Left hindlimb (tissue), 1 donor: Measurements from ENCODE around the gene PDGFA.
A peak's percentile ranks its signal among the peaks of the same experiment; 100 is the strongest.

Experiments
- DNase-seq: peaks from one replicate; pipeline ENCODE4 v3.0.0-alpha.2; 2018

The PDGFA gene

DNA sequence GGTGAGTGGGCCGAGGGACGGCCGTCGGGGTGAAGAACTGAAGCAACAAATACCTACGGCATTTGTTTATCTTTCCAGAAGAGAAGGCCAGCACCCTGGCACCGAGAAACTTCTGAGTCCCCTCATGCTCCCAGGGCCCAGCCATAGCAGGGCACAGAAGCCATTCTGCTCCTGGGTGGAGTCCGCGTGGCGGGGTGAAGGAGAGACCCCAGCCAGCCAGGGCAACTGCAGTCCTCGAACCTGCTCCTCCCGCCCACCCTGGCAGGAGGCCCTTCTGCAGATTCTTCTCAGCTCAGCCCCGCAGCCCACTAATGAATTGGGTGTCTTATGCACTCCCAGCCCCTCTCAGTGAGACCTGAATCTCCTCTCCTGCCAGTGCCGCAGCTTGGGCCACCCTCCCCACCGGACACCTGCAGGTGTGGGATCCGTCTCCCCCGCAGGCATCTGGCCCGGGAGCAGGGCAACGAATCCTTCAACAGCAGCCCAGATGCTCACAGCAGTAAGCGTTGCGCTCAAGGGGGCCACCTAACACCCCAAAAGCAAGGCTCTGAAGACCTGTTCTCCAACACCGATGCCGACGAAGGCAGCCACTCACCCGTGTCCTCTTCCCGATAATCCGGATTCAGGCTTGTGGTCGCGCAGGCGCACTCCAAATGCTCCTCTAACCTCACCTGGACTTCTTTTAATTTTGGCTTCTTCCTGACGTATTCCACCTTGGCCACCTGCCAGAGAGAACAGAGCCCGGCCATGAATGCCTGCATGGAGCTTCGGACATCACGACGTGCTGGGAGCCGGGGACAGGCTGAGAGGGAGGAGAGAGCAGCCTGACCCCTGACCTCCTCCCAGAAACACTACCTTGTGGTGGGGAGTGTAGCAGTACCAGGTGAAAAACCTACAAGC, 18.9 kb downstream of the PDGFA start:
- DNase-seq, result no peak

DNA sequence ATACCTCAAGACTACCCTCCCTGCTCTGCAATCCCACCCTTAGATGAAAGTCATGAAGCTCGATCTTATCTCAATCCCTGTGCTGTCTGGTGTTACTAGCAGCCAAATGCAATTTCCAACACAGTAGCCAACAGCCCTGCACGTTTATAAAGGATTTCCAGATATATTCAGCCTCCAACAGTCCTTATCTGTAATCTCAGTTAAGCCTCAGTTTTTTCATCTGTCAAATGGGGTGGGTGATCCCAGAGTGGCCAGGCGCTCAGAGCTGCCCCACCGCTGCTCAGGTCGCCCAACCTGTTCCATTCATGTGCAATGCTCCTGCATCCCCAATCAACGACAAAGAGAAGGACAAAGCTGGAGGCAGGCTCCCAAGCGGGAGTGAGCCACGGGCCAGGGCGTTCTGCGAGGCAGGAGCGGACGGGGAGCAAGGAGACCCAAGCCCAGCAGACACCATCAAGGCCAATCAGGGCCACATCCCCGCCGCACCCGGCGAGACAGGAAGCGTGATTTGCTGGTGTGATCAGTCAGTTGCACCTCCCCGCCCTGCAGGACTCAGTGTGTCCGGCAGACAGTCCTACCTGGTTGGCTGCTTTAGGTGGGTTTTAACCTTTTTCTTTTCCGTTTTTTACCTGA, 19.7 kb downstream of the PDGFA start:
- DNase-seq, result no peak

DNA sequence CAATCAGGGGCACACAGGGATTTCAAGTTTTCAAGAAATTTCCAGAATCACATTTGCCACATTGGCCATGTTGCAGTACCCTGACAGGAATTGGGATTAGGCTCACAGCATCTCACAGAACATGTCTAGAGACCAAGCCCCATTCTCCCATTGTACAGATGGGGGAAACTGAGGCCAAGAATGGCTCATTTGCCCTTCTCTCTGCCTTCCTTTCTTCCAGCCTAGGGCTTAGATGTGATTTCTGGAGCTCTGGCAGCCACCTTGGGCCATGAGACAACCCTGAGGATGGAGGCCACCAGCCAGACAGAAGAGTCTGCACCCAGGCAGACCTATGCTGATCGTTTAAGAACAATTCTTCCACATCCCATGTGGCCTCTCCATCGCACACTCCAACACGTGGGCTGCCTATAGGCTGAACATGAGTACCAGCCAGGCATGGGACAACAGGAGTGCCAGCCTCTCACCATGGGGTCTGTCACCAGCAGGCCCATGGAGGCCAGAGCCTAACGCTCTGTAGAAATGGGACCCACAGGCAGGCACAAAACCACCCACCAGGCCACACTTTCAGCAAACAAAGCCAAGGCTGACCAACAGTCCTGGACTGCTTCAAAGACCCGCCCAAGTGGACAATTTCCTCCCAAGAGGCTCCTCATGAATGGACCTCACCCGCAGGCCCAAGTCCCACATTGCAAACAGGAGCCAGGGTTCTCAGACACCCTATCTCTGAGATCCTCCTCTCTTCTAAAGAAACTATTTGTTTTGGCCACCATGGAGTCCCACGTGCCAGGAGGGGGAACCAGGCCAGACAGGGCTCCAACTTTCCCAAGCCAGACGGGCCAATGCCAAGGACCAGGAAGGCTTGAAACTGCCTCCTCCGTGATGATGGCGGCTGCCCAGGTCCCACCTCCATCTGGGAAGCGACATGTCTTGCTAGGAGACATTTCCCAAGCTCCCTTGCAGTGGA, 20.7 kb downstream of the PDGFA start:
- DNase-seq, result no peak

DNA sequence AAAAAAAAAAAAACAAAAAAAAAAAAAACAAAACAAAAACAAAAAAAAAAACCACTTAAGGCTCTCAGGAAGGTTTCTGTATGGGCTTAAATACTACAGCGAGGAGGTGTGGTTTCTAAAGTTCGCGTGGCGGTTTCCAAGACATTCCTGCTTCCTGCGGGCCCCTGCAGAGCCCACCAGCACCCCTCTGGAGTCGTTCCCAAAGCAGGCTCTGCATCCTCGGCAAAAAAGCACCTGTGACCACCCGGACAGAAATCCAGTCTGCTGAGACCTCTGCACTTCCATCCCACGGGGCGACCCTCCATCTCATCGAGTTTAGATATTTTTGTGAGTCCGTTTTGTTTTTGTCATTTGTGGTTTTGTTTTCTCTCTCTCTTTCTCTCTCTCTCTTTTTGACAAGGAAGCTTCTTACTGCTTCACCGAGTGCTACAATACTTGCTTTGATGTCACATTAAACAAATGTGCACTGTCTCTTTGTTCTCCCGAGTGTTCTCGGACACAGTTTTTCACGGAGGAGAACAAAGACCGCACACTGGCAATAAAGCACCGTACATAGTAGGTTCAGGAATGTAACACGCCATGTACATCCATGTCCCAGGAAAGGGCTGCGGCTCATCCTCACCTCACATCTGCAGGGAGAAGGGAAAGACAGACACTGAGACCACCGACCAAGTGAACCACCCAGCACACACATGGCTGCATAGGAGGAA, 21.5 kb downstream of the PDGFA start:
- DNase-seq, result no peak

DNA sequence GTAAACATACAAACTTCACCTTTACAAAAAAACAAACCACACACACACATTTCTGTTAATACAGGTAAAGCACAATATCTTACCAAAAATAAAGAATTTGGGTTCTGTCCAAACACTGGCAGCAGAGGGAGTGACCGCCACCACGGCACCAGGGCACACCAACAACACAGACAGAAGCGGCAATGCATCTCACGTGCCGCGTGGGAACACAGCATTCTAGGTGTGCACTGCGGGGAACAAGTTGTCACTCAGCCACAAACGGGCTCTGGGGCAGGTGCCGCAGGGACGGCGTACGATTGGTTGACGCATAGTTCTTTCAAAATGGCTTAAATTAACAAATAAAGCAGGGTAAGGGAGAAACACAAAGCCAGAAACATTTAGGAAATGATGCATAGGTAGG, 22.3 kb downstream of the PDGFA start:
- DNase-seq, result no peak

DNA sequence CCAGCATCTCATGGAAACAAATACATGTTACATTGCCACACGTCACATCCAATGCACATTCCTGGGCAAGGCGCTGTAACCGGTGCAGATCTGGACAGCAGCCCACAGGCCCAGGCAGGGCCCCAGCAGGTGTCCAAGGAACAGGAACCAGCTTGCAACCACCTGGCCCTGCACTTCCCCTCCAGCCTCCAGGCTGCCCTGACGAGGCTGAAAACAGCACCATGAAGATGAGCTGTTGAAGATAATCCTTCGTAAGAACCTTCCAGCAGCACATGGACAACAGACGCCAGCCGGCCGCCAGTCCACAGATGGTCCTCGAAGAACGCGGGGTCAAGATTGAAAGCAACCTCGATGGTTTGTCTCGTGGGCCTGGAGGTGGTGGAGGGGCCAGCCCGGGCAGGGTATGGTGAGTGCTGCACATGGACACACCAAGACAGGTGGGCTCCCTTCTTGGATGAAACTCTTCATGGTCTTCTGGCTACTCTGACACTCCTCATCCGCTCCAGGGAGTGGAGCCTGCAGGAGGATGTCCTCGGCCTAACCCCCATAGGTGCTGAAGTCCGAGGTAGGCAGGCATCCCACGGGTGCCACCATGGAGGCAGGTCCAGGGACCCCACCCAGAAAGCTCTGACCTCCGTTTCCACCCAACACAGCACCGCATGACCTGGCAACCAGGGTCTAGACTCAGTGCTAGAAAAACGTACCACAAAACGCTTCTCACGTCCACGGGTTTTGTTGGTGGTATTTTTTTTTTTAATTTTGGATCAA, 22.9 kb downstream of the PDGFA start:
- DNase-seq, result no peak

DNA sequence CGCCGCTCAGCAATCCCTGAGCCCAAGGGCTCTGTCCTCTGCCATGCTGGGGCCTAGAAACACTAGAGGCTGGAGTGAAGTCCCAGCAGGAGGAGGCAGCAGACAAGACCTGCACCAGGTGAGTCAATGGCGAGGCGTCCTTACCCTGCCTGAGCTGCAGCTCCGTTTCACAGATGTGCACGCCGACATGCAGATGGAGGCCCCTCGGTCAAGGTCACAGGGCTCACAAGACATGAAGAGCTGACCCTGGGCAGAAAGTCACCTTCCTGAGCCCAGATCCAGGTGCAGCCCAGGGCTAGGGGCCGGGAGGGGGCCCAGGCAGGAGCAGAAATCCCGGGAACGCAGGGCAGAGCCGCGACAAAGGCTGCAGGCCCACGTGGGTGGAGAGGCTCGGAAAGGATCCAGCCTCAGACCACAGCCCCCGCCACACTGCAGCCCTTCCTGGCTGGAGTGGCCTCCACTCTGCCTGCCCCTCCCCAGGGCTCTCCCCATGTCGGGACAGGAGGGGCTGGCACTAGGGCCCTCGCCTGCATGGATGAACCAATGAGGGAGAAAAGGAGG, 23.8 kb downstream of the PDGFA start:
- no peak for DNase-seq

DNA sequence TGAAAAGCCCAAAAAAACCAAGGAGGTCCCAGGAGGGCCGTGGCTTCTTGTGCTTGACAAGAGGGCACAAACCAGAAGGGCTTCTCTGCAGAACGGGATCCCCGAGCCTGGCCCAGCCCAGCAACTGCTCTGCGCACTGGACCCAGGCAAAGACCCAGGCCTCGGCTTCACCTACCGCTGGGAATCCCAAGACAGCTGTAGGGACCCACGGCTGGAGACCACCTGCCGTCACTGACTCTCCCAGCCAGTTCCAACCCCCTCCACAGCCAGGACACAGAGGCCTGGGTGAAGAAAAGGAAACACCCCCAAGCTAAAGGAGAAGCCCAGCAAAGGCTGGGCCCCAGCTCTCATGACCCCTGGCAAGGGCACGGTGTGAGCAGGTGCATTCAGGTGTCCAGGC, 24.3 kb downstream of the PDGFA start:
- DNase-seq, result no peak

DNA sequence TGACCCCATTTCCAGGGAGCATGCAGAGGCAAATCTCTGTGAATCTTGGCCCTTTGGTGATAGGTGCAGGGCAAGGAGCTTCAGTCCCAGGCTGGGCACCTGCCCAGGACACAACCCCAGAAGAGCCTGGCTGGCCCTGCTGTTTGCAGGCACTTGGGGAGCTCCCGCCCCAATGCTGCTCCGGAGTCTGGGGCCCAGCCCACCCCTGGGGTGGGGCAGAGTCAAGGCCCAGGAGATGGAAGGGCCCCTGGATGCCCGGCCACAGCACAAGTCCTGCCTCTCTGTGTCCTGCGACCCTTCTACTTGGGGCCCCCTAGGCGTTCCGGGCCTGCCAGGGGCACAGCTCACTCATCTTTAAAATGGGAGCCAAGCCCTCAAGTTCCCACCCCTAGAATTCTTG, 24.7 kb downstream of the PDGFA start:
- no peak for DNase-seq

DNA sequence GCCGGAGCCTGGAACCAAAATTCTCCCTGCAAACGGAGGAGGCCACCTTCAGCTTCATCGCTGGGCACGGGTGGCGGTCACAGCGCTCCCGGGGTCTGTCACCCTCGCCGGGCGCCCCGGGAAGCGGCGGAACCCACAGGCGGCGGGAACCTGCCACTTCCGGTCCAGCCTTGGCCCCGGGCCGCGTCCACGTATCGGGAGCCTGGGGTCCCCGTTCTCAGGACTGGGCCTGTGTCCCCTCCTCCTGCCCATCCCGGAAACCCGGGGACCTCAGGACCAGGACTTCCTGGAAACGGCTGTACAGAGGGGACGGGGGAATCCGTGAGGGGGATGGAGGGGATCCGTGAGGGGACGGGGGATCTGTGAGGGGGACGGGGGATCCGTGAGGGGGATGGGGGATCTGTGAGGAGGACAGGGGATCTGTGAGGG, 25.4 kb downstream of the PDGFA start:
- DNase-seq, result no peak

DNA sequence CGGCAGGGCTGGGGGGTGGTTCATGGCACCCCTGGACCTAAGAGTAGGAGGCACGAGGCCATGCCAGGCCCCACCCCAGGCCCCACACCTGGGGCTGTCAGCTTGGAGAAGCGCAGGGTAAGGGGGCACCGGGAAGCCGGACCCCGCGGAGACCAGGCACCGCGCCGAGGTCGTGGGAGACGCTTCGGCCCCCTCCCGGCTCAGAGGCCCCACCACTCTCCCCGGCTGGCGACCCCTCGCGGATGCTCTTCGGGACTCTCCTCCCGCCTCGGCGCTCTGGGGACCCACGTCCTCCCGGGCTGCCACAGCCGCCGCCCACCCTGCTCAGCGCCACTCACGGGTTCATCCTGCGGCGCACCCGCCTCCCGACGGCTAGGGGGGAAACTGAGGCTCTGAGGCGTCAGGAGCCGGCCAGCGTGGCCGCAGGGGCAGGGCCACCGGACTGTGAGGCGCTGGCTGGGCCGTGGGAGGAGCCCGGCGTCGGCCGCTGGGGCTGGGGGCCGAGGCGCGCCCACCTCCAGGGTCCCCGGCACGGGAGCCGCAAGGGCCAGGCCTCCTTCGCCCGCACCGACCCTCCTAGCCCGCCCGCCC, 25.9 kb downstream of the PDGFA start:
- no peak for DNase-seq

DNA sequence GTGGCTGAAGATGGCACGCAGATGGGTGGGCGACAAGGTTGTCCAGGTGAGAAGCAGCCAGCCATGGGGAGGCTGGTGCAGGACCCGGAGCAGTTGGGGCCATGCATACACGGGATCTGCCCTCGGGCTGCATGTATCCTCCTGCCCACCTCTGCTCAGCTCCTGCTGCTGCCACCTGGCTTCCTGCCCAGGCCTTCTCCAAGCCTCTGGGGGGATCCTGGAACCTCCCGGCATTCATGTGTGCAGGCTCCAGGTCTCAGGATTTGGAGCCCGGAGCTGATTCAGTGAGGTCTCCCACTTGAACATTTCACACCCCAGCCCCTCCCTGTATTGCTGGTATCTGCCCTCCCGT, 27.0 kb downstream of the PDGFA start:
- peak; percentile 31 for DNase-seq

DNA sequence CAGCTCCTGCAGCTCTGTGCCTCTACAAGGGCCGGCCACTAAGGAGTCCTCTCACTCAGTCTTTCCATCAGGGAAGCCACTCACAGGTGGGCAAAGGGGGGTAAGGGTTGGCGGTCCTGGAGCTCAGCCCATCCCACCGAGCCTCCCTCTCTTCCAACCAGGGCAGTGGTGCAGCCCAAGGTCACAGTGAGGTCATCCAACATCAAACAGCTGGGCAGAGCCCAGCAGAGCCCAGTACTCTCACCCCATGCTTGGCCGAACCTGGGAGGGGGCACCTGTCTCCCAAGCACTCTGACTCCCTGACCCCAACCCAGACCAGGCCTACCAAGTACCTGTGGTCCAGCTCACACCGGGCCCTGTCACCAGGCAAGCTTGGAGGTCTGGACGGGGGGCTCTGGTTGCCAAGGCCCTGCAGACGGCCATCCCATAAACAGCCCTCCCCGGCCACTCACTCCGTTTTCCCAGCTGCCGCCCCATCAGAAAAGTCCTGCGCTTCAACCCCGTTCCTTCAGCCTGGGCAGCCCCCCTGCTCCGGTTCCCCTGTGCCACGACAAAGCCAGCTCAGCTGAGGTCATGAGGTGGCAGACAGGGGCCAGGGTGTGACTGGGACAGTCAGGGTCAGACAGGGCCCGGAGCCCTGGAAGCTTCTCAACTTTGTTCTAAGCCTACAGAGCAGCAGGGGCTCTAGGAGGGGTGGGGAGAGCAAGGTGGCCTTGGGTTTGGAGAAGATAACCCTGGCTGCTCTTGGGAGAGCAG, 27.5 kb downstream of the PDGFA start:
- DNase-seq, result no peak

DNA sequence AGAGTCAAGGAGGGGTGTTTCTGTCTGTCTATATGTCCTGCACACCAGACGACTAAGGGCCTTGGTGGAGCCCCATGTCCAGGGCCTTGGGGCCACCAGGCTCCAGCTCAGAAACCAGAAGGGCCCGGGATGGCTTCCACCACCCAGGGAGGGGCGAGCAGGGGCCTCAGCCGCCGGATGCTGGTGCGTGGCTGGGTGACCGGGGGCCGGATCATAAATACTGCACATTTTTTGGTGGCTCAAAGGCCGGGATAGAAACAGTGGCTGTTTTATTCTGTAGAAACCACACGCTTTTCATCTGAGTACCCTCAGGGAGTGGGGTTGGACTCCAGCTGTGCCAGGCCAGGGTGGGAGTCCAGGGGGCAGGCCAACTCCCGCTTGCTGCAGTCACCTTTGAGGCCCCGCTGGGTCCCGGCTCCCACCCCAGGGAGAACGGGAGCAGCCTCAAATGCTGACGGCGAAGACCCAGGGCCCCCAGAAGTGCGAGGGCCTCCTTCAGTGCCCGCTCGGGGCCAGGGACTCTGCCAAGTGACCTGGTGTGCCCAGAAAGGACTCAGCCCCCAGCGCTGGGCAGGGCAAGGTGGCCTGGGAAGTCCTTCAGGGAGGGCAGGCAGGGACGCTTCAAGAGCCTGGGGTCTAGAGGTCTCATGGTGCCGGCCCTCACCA, 28.2 kb downstream of the PDGFA start:
- peak; percentile 30 for DNase-seq

DNA sequence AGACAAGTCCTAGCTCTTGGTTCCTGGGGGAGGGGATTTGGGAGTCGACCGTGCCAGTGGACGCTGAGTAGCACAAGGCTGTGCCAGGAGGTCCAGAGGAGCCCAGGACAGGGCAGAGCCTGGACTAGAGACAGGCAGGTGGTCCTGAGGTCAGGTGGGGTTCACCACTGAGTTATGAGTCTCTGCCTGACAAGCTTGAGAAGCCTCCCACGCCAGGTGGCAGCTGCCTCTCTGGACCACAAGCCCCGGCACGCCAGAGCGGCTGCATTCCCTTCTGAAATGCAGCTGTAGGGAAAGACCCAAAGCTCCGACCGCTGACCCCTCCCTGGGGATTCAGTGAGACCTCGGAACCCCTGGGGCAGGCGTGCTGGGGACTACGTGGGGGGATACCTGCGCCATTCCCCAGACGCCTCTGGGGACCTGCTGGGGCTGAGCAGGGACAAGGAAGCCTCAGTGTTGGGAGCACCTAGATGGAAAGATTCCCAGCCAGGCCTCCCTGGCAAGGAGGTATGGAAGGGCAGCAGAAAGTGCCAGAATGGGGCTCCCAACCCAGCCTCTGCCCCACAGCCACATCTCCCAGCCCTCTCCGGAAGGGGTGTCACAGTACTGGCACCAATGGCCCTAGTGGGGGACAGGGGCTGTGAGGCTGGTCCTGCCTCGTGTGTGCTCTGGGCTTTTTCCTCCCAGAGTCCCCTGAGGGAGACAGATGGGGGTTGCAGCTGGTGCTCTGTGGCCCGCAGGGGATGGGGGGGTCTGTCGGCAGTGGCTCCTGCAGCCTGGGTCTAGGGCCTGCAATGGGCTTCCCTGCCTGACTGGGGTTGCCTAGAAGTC, 29.0 kb downstream of the PDGFA start:
- peak; percentile 52 for DNase-seq

DNA sequence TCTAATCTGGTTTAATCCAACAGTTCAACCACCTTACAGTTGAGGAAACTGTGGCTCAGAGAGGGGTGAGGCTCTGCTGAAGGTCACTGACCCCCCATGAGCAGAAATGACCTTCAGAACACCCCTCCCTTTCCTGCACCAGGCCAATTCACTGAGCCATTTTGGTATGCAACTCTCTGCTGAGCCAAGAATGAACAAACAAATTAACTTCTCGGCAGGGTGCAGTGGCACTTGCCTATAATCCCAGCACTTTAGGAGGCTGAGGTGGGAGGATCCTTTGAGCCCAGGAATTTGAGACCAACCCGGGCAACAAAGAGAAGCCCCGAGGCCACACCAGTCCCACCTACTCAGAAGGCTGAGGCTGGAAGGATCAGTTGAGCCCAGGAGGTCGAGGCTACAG, 29.8 kb downstream of the PDGFA start:
- no peak for DNase-seq

DNA sequence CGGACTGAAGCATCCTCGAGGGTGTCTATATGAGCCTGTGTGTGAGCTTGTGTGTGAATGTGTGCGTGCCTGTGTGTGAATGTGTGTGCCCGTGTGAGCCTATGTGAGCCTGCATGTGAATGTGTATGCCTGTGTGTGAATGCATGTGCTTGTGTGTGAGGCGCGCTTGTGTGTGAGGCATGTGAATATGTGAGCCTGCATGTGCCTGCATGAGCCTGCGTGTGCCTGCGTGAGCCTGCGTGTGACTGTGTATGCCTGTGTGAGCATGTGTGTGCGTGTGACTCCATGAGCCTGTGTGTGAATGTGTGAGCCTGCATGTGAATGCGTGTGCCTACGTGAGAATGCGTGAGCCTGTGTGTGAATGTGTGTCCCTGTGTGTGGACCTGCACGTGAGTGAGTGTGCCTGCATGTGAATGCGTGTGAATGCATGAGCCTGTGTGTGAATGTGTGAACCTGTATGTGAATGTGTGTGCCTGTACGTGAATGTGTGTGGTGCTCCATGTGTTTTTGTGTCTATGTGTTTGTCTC, 33.4 kb downstream of the PDGFA start:
- DNase-seq, result no peak
